Posterior cingulate gyrus (tissue), 11 donors: ENCODE measurements around the gene FHDC1.

Experiments
- DNase-seq, 10 donors: peaks; one replicate each; pipeline versions ENCODE4 v3.0.0 to v3.0.0-alpha.2; 2020 to 2021; ENCODE audit warnings: mixed read lengths in 3 of 10
- intact Hi-C: fragments of 100-400 bp; cut with DNase I; formaldehyde crosslinking; loops from one replicate; pipeline ENCODE4 v1.15.1; 2023

FHDC1 gene

GRCh38 chr4:153026591-153027346 is 90.6 kb downstream of the FHDC1 start:
- intact Hi-C loops, result no loop called here
- no peak for DNase-seq

DNA sequence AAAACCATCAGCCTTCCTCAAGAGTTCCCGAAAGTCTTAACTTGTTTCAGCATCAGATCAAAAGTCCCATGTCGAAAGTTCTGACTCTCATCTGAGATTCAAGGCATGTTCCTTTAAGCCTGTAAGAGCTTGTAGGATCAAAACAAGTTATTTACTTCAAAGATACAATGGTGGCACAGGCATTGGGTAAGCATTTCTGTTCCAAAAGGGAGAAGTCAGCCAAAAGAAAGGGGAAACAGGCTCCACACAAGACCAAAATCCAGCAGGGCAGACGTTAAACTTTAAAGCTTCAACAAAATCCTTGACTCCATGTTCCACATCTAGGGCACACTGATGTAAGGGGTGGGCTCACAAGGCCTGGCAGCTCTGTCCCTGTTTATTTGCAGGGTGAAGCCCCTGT is 91.7 kb downstream of the FHDC1 start:
- intact Hi-C loops, result no loop called here
- no peak for DNase-seq

DNA sequence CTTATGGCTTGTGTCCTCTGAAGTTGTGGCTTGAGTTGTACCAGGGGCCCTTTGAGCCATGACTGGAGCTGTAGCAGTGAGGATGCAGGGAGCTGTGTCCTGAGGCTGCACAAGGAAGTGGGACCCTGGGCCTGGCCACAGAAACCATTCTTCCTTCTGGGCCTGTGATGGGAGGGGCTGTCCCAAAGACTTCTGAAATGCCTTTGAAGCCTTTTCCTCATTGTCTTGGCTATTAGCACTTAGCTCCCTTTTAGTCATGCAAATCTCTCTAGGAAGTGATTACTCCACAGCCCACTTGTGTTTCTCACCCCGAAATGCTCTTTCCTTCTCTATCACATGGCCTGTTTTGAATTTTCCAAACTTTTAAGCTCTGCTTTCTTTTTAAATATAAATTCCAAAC is 92.4 kb downstream of the FHDC1 start:
- intact Hi-C loops, result no loop called here
- DNase-seq, result no peak
